ENCODE results near the gene UBL7. TPM values are rescaled to one million over a fixed set of nuclear protein-coding genes. Genes with fewer than 3 reads are reported as not detected.
A peak's percentile ranks its signal among the peaks of the same experiment; 100 is the strongest.

The UBL7 gene
- total and polyA plus RNA-seq, 2 of the 8 experiments (the other 6 are each of a cell fraction or from before 2014, with no cell fraction given): 71.5 to 183 TPM

- Histone ChIP-seq H3K4ac (replicated peaks; ENCODE audit: insufficient read length, low read depth, low read length) (no peak overlapping the region), H3K79me1 (ENCODE audit: low read depth, low read length) (no peaks in the 10 kb centered on the region), H4K8ac (ENCODE audit: extremely low read depth, insufficient read depth, low read length) (peak overlapping the region; percentile 43; the same call in 1 of the 2 replicates), H2BK15ac (ENCODE audit: low read length) (peak overlapping the region; percentile 84; the same call in 1 of the 2 replicates), H3K14ac (ENCODE audit: insufficient read length) (no peak overlapping the region), H2AFZ (ENCODE audit: low read length) (no peak overlapping the region), H2BK20ac (ENCODE audit: low read length) (0 out of 2 replicates have a peak overlapping the region, but pooled peaks have one; percentile 43), H3K23ac (ENCODE audit: insufficient read length) (no peak overlapping the region), H2BK12ac (ENCODE audit: low read depth, low read length) (peak overlapping the region; percentile 70; the same call in 1 of the 2 replicates), H2AK5ac (ENCODE audit: low read depth, low read length) (0 out of 2 replicates have a peak overlapping the region, but pooled peaks have one; percentile 20), H4K20me1 (replicated peaks in 1 of 2; ENCODE audit: control insufficient read depth in 1 of 2, insufficient read depth in 2 of 2, low read length in 2 of 2) (peaks cover 0 to 2% of the 10 kb centered on the region in 2 experiments), H3K9ac (replicated peaks in 1 of 4; ENCODE audit: extremely low read depth in 1 of 4, low read depth in 3 of 4, low read length in 3 of 4) (no peak overlapping the region), H3K4me3 (ENCODE audit: extremely low read depth in 1 of 4, insufficient read depth in 2 of 4, low read depth in 3 of 4, low read length in 4 of 4) (no peak overlapping the region), H3K56ac (replicated peaks; ENCODE audit: insufficient read length, low read depth, low read length) (no peak overlapping the region), H3K36me3 (ENCODE audit: control insufficient read depth in 2 of 4, insufficient read depth in 4 of 4, low read length in 3 of 4) (no peaks in the 10 kb centered on the region), H4K91ac (replicated peaks; ENCODE audit: insufficient read length, low read length) (peak overlapping the region; percentile 20), H3K79me2 (ENCODE audit: control insufficient read depth in 1 of 2, insufficient read depth in 2 of 2, low read length in 2 of 2) (no peaks in the 10 kb centered on the region), H3K23me2 (ENCODE audit: low read depth, low read length) (peaks cover 8% of the 10 kb centered on the region; the same call in 1 of the 2 replicates), H3K18ac (ENCODE audit: extremely low read depth, low read length) (no peak overlapping the region), H2BK120ac (replicated peaks; ENCODE audit: low read depth, low read length) (no peak overlapping the region), H3K9me3 (ENCODE audit: insufficient read depth in 2 of 2, low read depth in 1 of 2, low read length in 1 of 2) (no peaks in the 10 kb centered on the region), H3K27ac (ENCODE audit: low read depth, low read length) (no peak overlapping the region), H3K4me1 (replicated peaks in 1 of 4; ENCODE audit: control insufficient read depth in 3 of 4, insufficient read depth in 4 of 4, low read length in 3 of 4) (peaks cover 0 to 5% (median 3%) of the 10 kb centered on the region in 4 experiments; a peak in 6 of 7 replicates), H3K27me3 (replicated peaks in 1 of 4; ENCODE audit: control insufficient read depth in 3 of 4, extremely low read depth in 1 of 4, insufficient read depth in 3 of 4, low read length in 3 of 4) (peaks cover 0 to 5% (median 0%) of the 10 kb centered on the region in 4 experiments; a peak in 3 of 7 replicates), H3K4me2 (ENCODE audit: insufficient read depth in 1 of 2, low read depth in 2 of 2, low read length in 2 of 2) (no peak overlapping the region), H4K5ac (ENCODE audit: insufficient read length, low read depth, low read length) (no peak overlapping the region), H2BK5ac (ENCODE audit: low read depth, low read length) (no peak overlapping the region)
- 68% methylated on average over 2 of the region's 2 CpGs; no CpG with 5 or more reads in 1 of the 2 experiments for WGBS, 2 experiments (ENCODE audit: extremely low coverage in 1 of 2, insufficient coverage in 1 of 2, insufficient read length in 1 of 2, insufficient replicate concordance in 2 of 2, low coverage in 1 of 2, low lambda C conversion rate in 2 of 2, missing lambda C conversion rate in 1 of 2)
- CTCF ChIA-PET (ENCODE audit: partially characterized antibody): interaction anchor here (1.0 to 41.3 kb wide), 16 partner anchors 10 to 330 kb away, joined by 3 to 1311 read pairs (median 16); partner anchors contain the start of genes CYP11A1 and UBL7
- FAIRE-seq (no peak), DNase-seq (ENCODE audit: low read depth in 1 of 2, low spot score in 2 of 2) (no peak)
- POLR2A ChIA-PET (ENCODE audit: partially characterized antibody): interaction anchor here (0.5 to 1.0 kb wide), 2 partner anchors 56 to 200 kb away, joined by 3 read pairs; no protein-coding TSS in a partner anchor
- TF ChIP-seq MAX (IDR thresholded peaks at IDR 0.05): no peak
- no peak for TF ChIP-seq E2F6 (IDR thresholded peaks at IDR 0.05)
- no peak for TF ChIP-seq TAF7 (optimal IDR thresholded peaks at IDR 0.05; ENCODE audit: borderline replicate concordance, low read depth, low read length)
- TF ChIP-seq USF2 (IDR thresholded peaks at IDR 0.05; ENCODE audit: low read length): no peak
- no peak for TF ChIP-seq CTCF (IDR thresholded peaks at IDR 0.05; ENCODE audit: control extremely low read depth in 1 of 3, insufficient read depth in 1 of 3, low read depth in 1 of 3, low read length in 3 of 3)
- no peak for TF ChIP-seq GTF2F1 (IDR thresholded peaks at IDR 0.05; ENCODE audit: borderline replicate concordance, low read depth, low read length)
- no peak for TF ChIP-seq RNF2 (IDR thresholded peaks at IDR 0.05; ENCODE audit: borderline replicate concordance, low read depth, low read length, missing control alignments, poor library complexity, severe bottlenecking)
Observed at GRCh38 chr15:74438206-74438605, 22.8 kb downstream of the UBL7 start.

Data from H1 (cell line).